NCI-H69 (cell line): Measurements from ENCODE around the gene RPSA.
A peak's percentile ranks its signal among the peaks of the same experiment; 100 is the strongest.
"Not testable (repeated sequence)": the region's sequence is repeated elsewhere in the genome, so short reads cannot be mapped to it uniquely, and the experiment has no call there.

Source experiments
- DNase-seq: peaks from one replicate; lab custom pipeline; 2025; lab: John Stamatoyannopoulos, UW

RPSA gene

DNA sequence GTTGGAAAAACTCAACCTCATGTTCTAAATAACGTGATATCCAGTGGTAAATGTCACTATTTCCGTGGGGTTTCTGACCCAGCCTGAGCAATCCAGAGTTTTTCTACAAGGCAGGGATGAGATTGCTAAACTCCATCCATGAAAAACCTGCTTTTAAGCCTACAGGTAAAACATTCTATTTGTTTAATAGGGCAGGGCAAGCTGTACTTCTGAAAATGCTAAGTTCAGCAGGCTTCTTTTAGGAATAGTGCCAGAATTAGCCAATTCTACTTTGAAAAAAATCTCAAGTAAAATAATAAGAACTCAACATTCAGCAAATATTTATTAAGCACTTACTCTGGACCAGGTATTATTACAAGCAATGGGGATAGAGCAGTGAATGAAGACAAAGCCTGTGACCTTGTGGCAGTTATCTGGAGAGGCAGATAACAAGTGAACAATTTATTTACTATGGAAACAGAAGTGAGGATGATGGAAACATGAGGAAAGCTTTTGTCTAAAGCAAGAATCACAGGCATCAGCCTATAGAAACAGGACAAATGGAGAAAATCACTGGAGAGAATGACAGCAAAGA is 13.3 kb downstream of the RPSA start:
- no peak for DNase-seq

DNA sequence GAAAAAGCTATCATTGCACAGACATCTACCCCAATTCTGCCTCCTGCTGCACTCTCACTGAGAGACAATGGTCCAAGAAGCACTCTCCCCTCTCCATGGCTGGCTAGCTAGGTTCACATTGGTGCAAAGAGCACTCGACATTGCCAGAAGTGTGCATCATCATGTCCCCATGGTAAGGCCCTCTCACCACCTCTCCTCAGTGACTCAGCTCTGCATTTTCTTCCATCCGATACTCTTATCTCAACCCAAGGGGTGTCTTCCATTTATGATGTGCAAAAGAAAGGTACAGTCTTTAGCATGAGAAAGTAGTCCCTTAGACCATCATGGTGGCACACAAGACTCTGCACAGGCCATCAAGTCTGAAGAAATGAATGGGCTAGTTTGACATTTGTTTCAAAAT is 14.0 kb downstream of the RPSA start:
- no peak for DNase-seq

DNA sequence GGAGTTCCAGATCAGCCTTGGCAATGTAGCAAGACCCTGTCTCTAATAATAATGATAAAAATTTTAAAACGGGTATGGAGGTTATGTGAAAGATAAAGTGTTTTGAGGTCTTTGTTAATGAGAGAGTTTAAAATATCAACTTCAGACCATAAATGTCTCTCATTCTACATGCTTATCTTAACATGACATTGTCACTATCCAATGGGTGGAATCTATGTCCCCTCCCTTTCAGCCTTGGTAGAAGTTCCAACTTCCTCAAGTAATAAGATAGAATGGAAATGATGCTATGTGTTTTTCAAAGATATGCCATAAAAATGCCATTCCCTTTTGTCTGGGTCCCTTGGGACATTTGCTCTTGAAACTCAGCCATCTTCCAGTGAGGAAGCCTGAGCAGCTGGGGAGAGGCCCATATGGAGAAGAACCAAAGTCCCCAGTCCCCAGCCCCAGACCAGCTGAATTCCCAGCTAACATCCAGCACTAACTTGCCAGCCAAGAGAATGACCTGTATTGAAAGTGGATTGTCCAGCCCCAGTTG is 17.0 kb downstream of the RPSA start:
- DNase-seq = no peak

DNA sequence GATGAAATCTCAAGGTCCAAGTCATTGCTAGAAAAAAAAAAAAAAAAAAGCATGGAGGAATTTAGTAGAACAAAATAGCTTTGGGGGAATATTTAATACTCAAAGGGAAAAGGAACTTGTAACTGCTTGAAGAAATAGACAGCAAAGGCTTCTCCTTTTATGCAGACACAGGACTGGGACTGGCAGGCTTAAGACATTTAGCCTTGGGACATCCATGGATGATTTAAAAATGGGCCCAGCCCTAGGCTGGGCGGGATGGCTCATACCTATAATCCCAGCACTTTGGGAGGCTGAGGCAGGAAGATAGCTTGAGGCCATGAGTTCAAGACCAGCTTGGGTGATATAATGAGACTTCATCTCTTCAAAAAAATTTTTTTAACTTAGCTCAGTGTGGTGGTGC is 19.8 kb downstream of the RPSA start:
- DNase-seq = no peak

DNA sequence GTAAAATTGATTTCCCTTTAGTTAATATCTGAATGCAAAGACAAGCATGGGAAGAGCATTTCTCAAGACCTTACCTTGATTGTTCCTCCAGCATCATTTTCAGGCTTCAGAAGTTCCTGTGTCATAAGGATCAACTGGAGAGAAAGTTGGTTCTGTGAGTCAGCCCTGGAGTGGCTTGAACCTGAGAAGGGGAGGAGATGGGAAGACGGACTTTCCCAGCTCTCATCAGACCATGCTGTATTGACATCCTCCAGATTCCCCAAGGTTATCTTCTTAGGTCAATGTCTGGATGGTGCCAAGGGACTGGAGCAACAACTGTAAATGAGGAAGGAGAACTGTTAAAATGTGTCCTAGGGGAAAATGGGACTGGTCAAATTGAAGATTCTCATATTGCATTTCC is 21.0 kb downstream of the RPSA start:
- no peak for DNase-seq

DNA sequence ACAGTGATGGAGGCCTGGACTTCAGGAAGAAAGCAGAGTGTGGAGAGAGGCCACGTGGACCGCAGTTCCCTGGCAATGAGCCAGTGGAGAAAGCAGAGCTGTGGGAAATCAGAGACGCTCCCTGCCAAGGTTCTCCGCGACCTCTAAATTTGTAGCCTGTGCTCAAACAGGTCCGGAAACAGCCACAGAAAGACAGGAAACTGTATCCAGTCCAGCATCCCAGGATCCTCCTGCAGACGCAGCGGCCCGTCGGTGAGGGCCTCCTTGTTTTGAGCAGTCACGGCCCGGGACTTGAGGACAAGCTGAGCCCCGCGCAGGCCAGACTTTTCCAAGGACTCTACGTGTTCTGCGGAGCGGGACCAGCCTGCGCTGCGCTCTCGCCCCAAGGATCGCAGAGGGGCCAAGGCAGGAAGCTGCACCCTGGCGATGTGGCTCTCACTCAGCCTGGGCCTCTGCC is 22.3 kb downstream of the RPSA start:
- peak; percentile 25 for DNase-seq

DNA sequence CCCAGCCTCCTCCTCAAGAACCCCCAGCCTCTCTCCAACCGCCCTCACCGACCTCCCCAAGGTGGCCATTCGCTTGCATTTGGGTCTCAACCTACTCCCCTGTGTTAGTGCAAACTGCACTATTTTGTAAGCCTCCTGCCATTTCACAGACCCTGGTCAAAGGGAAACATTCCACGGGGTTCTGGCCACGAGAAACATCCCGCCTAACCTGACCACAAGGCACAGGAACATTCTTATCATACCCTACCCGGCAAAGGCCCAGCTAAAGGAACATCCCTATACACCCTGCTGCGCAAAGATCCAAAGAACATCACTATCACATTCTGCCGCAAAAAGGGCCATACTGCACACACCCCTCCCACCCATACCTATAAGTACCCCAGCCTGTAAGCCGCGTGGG is 22.9 kb downstream of the RPSA start:
- no peak for DNase-seq

DNA sequence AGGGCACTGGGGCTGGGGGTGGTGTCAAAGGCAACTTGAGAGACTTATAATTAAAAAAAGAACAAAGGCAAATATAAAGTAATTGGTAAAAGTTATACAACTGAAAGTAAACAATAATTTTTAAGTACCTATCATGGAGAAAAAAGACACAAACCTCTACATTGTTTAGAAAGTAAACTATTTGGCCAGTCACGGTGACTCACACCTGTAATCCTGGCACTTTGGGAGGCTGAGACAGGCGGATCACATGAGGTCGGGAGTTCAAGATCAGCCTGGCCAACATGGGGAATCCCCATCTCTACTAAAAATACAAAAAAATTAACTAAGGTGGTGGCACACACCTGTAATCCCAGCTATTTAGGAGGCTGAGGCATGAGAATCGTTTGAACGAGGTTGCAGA is 25.8 kb downstream of the RPSA start:
- DNase-seq = no peak

DNA sequence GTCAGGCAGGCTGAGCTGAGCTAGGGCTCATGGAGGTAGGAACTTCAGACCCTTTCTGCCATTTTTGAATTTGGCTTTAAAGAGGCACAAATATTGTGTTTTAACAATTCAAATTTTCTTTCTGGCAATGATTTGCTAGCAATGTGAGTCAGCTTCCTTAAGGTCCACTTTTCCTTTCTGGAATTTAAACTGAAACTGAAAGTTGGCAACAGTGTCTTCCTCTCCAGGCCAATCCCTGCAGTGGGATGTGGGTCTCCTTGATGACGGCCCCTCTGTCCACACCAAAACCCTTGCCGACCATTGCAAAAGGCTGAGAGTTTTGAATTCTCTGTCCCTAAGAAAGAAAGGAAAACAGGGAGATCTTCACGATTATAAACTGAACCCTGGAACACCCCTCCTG is 27.1 kb downstream of the RPSA start:
- no peak for DNase-seq

DNA sequence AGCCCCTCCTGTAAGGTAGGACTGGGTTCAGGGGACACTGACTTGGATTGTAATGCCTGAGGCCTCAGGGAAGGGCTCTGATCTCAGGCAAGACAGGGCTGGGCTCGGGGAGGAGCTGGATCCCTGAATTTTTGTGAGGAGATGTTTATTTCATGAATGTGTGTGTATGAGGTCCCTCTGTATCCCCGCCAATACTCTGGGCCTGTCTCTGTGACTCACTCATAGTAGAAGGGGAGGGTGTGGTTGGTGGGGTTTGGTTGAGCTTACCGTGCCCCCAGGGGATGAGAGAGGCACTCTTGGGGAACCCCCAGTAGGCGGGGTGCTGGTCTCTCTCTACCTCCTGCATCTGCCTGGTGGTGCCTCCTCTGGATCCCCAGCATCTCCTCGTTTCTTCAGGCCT is 28.1 kb downstream of the RPSA start:
- no peak for DNase-seq

DNA sequence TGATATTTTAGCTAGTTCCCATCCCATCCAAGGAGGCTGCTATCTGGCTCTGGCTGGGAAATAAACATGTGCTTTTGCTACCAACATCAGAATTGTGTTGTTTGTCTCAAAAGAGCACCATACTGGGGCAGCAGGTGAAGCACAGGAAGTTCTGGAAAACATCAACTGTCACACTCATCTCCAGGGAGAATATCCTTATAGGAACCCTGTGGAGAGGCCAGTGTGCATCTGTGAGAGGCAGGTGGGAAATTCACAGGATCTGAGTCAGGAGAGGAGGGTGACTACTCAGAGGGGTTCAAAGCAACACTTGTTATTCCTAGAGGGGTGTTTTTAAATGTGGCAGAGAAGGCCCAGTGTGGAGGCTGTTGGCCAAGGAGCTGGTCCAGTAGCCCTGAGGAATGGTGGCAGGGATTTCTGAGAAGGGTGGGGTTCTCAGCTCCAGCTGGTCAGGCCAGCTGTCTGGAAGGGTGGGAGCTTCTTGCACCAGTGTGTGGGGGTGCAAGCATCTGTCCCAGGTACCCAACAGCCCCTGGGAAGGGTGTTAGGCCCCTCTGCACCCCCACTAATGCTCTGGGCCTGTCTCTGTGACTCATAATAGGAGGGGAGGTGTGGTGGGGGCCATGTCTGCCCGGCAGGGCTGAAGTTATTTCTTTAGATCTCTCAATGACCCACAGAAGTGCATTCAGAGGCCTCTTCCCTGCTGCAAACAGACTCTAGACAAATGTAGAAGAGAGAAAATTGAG is 28.7 kb downstream of the RPSA start:
- peak; percentile 33 for DNase-seq

DNA sequence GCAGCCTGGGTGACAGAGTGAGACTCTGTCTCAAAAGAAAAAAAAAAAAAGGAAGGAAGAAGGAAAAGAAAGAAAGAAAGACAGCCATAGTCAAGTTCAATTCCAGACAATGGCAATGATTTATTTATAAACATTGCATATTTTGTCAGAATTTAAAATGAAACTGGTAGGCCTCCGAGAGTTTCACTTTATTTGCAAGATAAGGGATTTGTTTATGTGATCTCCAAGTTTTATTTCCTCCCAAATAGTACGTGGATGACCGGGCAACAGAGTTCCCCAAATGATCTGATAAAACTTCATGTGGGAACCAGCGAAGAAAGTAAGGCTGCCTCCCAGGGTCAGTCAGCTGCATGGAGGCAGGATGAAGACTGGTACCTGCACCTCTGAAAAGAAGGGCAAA is 32.4 kb downstream of the RPSA start:
- no peak for DNase-seq

DNA sequence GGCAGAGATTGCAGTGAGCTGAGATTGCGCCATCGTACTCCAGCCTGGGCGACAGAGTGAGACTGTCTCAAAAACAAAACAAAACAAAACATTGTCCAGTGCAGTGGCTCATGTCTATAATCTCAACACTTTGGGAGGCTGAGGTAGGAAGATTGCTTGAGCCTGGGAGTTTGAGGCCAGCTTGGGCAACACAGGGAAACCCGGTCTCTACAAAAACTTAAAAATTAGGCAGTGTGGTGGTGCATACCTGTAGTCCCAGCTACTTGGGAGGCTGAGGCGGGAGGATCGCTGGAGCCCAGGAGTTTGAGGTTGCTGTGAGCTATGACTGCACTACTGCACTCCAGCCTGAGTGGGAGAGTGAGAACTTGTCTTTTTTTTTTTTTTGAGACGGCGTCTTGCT is 33.8 kb downstream of the RPSA start:
- DNase-seq = no peak

DNA sequence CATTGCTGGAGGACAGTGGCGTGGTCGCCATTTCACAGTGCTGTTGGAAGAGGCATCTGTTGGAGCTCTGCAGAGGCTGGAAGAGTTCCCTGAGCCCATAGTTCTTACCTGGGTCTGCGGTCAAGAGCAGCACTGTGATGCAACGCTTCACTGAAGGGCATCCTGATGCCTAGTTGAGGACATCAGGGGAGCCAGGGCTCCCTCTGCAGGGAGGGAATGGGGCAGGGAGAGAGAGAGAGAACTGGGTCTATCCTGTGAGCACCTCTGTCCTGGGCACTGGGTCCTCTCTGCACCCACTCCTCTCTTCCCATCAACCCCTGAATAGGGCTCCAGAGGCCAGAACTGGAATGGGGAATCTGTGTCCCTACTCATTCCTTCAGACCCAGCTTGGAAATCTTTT is 37.0 kb downstream of the RPSA start:
- peak; percentile 1 for DNase-seq

DNA sequence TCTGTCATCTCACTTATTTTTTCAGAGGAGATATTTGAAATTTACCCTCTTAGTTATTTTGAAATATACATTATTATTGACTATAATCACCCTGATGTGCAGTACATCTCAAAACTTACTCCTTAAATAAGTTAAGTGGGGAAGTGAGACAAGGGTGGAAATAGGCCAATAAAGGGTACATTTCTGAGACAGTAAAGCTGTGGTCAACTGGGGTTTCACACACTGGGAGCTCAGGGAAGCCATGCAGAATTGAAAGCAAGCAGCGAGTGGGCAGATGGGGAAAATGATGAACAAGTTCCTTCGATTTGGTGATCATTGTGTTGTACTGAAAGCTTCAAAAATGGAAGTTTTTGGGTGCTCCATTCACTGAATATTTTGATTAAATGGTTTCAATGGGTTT is 39.4 kb downstream of the RPSA start:
- no peak for DNase-seq

DNA sequence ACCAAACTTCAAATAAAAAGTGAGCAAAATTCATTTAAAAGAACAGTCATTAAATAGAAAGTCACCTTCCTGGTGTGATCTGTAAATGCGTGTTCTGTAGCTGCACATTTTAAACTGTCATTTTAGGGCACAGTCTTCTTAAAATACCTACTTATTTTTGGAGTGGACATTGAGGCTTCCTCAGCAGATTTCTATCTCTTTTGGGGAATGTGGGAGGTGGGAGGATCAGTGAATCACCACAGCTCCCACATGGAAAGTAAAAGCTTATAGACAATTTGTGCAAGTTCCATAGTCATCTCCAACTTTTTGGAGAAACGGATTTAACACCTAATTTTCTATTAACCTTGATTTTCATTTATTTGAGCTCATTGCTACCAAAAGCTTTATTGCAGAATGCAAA is 39.9 kb downstream of the RPSA start:
- DNase-seq = no peak

DNA sequence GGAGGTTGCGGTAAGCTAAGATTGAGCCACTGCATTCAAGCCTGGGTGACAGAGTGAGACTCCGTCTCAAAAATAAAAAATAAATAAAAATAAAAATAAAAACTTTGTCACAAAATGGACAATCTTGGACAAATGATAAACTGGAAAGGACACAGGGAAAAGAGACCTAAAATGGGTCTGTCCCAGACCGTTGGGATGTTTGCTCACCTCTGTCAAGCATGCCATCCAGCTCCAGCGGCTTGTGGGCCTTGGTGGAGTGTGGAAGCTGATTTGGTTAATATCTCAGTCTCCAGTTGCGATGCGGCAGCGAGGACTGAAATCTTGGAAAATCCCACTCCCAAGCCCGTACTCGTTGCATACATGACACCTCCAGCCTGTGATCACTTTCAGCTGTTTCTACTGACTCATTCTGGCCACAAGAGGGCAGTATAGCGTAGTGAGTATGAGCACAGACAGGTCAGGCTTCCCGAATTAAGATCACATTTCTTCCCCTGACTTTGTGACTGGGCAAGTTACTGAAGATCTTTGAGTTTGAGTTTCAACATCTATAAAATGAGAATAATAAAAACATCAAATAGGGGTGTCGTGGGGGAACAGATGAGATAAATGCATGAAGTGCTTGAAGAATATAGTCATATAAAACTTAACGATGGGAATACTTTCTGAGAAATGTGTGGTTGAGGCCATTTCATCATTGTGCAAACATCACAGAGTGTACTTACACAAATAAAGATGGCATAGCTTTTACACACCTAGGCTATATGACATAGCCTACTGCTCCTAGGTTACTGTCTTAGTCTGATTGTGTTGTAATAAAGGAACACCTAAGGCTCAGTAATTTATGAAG is 41.3 kb downstream of the RPSA start:
- peak; percentile 73 for DNase-seq

DNA sequence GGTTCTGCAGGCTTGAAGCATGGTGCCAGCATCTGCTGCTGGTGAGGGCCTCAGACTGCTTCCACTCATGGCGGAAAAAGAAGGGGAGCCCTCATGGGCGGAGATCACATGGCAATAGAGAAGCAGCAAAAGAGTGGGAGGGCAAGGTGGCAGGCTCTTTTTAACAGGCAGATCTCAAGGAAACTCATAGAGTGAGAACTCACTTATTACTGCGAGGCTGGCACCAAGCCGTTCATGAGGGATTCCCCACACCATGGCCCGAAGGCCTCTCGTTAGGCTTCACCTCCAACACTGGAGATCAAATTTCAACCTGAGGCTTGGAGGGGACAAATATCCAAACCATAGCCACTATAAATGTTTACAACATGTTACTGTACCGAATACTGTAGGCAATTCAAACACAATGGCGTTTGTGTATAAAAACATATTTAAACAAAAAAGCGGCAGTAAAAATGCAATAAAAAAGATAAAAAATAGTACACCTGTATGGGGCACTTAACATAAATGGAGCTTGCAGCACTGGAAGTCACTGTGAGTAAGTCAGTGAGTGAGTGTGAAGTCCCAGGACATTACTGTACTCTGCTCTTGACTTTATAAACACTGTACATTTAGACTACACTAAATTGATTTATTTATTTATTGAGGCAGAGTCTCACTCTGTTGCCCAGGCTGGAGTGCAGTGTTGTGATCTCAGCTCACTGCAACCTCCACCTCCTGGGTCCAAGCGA is 42.1 kb downstream of the RPSA start:
- DNase-seq = no peak

DNA sequence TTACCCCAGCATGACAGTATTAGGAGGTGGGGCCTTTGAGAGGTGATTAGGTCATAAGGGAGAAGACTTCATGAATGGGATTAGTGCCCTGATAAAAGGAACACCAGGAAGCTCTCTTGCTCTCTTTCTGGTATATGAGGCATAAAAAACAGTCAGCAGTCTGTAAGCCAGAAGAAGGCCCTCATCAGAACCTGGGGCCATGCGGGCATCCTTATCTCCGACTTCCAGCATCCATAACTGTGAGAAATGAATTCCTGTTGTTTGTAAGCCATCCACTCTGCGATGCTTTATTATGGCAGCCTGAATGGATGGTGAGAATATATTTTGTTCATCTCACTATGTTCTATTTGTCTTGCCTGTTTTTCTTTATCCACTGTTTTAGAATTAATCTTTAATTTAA is 43.3 kb downstream of the RPSA start:
- DNase-seq = no peak

DNA sequence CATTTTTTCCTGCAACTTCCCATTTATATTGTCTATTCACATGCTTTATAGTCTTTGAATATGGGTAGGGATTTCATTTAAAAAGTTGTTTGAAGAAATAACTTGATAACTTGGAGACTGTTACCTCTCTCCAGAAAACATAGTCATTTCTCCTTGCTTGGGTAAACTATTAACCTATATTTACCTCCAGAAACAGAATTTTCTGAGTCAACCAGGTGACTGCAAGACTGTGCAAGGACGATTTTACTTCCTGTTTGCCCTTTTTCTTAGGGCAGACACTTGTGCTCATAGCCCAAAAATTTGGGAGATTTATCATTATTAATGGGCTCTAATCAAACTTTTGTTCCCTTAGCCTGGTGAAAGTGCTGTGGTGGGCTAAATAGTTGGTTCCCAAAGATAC is 46.6 kb downstream of the RPSA start:
- no peak for DNase-seq

DNA sequence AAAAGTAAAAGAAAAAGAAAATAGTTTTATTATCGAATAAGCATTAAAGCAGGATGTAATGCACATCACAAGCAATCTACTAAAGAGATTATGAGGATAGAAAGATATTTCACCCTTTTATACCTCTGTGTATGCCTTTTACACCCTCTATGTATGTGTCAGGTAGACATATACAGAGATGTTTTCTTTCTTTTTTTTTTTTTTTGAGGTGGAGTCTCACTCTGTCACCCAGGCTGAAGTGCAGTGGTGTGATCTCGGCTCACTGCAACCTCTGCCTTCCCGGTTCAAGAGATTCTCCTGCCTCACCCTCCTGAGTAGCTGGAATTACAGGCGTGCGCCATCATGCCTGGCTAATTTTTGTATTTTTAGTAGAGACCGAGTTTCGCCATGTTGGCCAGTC is 47.4 kb downstream of the RPSA start:
- not testable (repeated sequence) for DNase-seq

DNA sequence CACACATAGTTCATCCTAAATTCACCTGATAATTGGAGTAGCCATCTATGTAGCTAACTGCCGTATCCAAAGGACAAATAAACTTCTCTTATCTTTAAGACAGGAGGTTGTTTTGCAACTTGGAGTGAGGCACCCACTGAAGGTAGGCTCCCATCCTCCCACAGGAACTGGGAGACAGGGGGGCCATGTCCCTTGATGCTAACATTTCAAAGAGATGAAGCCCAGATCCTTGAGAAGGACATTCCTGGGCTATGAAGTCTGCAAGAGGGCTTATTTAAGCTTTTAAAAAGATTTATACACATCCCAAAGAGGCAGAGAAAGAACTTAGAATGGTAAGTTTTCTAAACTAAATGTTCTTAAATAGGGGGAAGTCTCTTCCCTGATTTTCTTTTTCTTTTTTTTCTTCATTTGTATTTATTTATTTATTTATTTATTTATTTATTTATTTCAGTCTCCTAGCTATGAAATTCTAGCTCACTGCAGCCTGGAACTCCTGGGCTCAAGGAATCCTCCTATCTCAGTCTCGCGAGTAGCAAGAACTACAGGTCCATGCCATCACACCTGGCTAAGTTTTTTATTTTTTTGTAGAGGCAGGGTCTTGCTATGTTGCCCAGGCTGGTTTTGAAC is 48.2 kb downstream of the RPSA start:
- DNase-seq = no peak
